AG10803 (cell line): ENCODE data around the gene PVALEF.

ENCODE experiments used
- DNase-seq: peaks from one replicate; pipeline ENCODE4 v3.0.0; 2010; ENCODE audit warnings: low read depth
- H3K4me3 ChIP-seq: 2 replicates; pipeline ENCODE4 v1.5.1; 2011; ENCODE audit warnings: mild to moderate bottlenecking, low read length, control low read depth
- TF ChIP-seq, protein P1 (sequence below): conservative IDR thresholded peaks from 2 replicates; pipeline ENCODE4 v1.5.1; 2011; ENCODE audit warnings: mild to moderate bottlenecking, low read length, control low read depth, inconsistent platforms

PVALEF gene

GRCh38 chr17:81199482-81199830 is 34.1 kb downstream of the PVALEF start:
- TF ChIP-seq, protein P1, sequence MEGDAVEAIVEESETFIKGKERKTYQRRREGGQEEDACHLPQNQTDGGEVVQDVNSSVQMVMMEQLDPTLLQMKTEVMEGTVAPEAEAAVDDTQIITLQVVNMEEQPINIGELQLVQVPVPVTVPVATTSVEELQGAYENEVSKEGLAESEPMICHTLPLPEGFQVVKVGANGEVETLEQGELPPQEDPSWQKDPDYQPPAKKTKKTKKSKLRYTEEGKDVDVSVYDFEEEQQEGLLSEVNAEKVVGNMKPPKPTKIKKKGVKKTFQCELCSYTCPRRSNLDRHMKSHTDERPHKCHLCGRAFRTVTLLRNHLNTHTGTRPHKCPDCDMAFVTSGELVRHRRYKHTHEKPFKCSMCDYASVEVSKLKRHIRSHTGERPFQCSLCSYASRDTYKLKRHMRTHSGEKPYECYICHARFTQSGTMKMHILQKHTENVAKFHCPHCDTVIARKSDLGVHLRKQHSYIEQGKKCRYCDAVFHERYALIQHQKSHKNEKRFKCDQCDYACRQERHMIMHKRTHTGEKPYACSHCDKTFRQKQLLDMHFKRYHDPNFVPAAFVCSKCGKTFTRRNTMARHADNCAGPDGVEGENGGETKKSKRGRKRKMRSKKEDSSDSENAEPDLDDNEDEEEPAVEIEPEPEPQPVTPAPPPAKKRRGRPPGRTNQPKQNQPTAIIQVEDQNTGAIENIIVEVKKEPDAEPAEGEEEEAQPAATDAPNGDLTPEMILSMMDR: no peak
- DNase-seq: no peak
- no peak overlapping the region for H3K4me3 ChIP-seq

DNA sequence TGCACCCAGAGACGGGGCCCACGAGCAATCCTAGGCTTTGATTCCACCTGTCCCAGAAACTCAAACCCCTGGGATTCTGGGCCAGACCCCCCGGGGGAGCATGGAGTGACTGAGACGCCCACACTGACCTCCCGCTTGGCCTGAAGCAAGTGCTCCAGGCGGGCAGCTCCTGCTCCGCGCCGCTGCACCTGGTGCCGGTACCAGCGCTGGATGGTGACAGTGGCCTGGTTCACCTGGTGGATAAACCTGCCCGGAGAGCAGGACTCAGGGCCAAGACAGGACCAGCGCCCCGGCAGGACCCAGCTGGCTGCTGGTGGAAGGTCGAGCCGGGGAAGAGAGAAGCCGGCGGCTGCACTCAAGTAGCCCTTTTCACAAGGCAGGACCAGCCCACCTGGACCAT is 34.9 kb downstream of the PVALEF start:
- TF ChIP-seq, protein P1: no peak
- no peak overlapping the region for H3K4me3 ChIP-seq

DNA sequence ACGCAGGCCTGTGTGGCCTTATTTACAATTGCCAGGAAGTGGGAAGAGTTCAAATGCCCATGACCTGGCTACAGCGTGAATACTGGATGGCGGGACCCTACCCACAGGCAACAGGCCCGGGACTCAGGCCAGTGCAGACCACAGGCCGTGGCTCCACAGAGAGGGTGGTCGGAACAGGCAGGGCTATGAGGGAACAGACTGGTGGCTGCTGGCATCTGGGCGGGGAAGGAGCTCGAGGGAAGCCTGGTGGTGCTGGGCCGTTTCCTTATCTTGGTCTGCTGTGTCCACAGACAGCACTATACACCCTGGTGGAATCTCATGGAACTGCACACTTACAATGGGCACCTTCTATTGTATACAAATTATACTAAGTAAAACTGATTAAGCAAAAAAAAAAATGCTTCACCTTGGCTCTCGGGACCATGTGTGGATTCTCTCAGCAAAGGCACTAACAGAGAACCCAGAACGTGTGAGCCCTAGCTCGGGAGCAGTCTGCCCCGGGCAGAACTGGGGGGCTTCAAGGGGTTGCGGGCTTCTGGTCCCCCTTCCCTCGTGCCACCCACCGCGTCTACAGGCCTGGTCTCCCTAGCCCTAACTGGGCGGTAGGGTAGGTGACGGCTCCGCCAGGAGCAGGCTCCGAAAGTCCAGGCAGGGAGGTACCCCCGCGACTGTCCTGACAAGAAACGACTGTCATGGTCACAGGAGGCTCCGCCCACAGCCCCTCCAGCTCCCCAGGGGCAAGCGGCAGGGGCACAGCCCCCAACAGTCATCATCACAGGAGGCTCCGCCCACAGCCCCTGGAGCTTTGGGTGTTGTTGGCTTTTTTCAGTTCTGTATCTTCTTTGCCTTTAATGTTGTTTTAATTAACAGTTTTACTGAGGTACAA is 35.6 kb downstream of the PVALEF start:
- DNase-seq: peak; percentile 69
- TF ChIP-seq, protein P1: peak; percentile 70
- no peak overlapping the region for H3K4me3 ChIP-seq

More for the DNA sequence above, 34.9 kb downstream of the PVALEF start:
- no peak for DNase-seq

- TF ChIP-seq, protein P1: no peak
- DNase-seq: no peak
- H3K4me3 ChIP-seq: no peak overlapping the region
Observed at GRCh38 chr17:81202318-81202717, 37.0 kb downstream of the PVALEF start.

- no peak for DNase-seq
- H3K4me3 ChIP-seq: no peak overlapping the region
- TF ChIP-seq, protein P1: no peak
Observed at GRCh38 chr17:81203136-81203535, 37.8 kb downstream of the PVALEF start.

DNA sequence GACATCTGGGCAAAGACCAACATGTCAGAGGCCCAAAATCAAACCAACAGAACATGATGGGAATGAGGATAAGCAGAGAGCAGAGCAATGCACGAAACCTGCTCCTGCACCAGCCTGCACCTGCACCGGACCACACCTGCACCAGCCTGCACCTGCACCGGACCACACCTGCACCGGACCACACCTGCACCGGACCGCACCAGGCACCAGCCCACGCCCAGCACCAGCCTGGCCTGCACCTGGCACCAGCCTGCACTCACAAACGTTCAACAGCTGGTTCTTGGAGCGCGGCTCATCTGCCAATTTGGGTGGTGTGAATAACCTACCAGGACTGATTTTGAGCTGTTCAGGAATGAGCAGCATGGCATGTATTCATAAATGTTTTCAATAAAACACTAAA is 39.3 kb downstream of the PVALEF start:
- no peak for DNase-seq
- H3K4me3 ChIP-seq: no peak overlapping the region
- TF ChIP-seq, protein P1: no peak

GRCh38 chr17:81206166-81206565 is 40.9 kb downstream of the PVALEF start:
- H3K4me3 ChIP-seq: no peak overlapping the region
- no peak for DNase-seq
- TF ChIP-seq, protein P1: no peak
